Heart left ventricle (tissue), 13 donors: Measurements from ENCODE around the gene TRIM65.

Experiments
- CTCF ChIP-seq, 12 donors: fragments of 200-600 bp; sonication (generic) in 4 of 12; IDR thresholded peaks; one replicate each; pipeline versions ENCODE4 v1.5.0 to v1.8.0; 2018 to 2022; ENCODE audit warnings: antibody characterized with exemption in 12 of 12, mild to moderate bottlenecking in 5 of 12
- POLR2A ChIP-seq, 2 donors: fragments of 450-650 bp; IDR thresholded peaks; one replicate each; pipeline ENCODE4 v1.6.1; 2017; ENCODE audit warnings: antibody characterized with exemption in 2 of 2, mild to moderate bottlenecking in 2 of 2, moderate library complexity in 2 of 2
- donor health status: ischemic (EF 13 %, LVEDD 7.1; RV severe dilation, severe dysfunction).
- donor health status: DM: no; HTN: yes; CAD: no.
- donor health status: DM: no; HTN: no; CAD: no.
- donor health status: ischemic (EF 25% LVEDD 6.9; RV normal size, moderate dysfunction).
- donor health status: ischemic (EF 25% LVEDD 5.7; RV mildly dilated, moderate dysfunction).
- donor health status: ischemic (EF 35%, LVEDD 5.7; RV mildly dilated, moderate dysfunction).
- donor health status: nonischemic (EF 11% LVEDD 7.7; RV severe dilation, severe dysfunction).
- donor health status: DM: yes; HTN: yes; CAD: no.
- donor health status: PGD.
- donor health status: ischemic (EF 29% LVEDD 5.4; RV normal size, mild dysfunction).
- donor health status: nonischemic (EF 23%, LVEDD 6.1; RV moderate dilation, normal function).

- no peak for TF ChIP-seq CTCF (IDR thresholded peaks at IDR 0.05)
- TF ChIP-seq POLR2A (IDR thresholded peaks at IDR 0.05) = no peak
Measured at GRCh38 chr17:75922173-75922961, 25.6 kb upstream of the TRIM65 start.
